SK-N-SH (cell line): ENCODE data around the gene ACTN4. TPM values are rescaled to one million over a fixed set of nuclear protein-coding genes. Genes with fewer than 3 reads are reported as not detected.
"Not testable (repeated sequence)": the region's sequence is repeated elsewhere in the genome, so short reads cannot be mapped to it uniquely, and the experiment has no call there.

ENCODE experiments used
- CTCF ChIA-PET: fragments of 300-600, 350-600 bp; formaldehyde crosslinking; extraction: SDS; loops from one replicate; lab custom pipeline; 2021; lab: Yijun Ruan, JAX
- POLR2A ChIA-PET: fragments of 350-600 bp; sonication (Branson Sonifier 250); formaldehyde crosslinking; extraction: SDS; loops from one replicate; lab custom pipeline; 2020; ENCODE audit warnings: antibody characterized with exemption, inconsistent platforms; lab: Yijun Ruan, JAX
- DNase-seq: peaks from one replicate; pipeline ENCODE4 v3.0.0; 2012
- H2AFZ ChIP-seq: fragments of 200-600 bp; sonication (generic); 2 replicates; pipeline ENCODE4 v1.8.1; 2016; ENCODE audit warnings: antibody characterized with exemption, mild to moderate bottlenecking, low read depth
- H3F3A ChIP-seq: fragments of 200-600 bp; sonication (generic); replicated peaks from 2 replicates; pipeline ENCODE3; 2016; ENCODE audit warnings: antibody characterized with exemption, mild to moderate bottlenecking; ENCODE audit not compliant: insufficient read depth
- H3K27ac ChIP-seq, 2 experiments: fragments of 200-500 bp in 1 of 2; fragments of 200-600 bp in 1 of 2; sonication (Bioruptor generic) in 1 of 2; sonication (generic), shearing (Covaris generic) in 1 of 2; 2 replicates each; pipeline versions ENCODE4 v1.5.1 to v1.6.1; 2014 to 2016; ENCODE audit warnings: low read depth in 2 of 2, inconsistent platforms in 1 of 2, low read length in 1 of 2, mild to moderate bottlenecking in 1 of 2, mixed read lengths in 1 of 2
- H3K27me3 ChIP-seq: fragments of 200-600 bp; sonication (generic), shearing (Covaris generic); 2 replicates; pipeline ENCODE4 v1.6.1; 2016; ENCODE audit warnings: mixed run types; ENCODE audit not compliant: insufficient read depth
- H3K36me3 ChIP-seq, 2 experiments: fragments of 200-500 bp in 1 of 2; fragments of 200-600 bp in 1 of 2; sonication (Bioruptor generic) in 1 of 2; sonication (generic) in 1 of 2; replicated peaks in 1 of 2; 2 replicates each; pipeline versions ENCODE3 to v1.5.1; 2014 to 2016; ENCODE audit warnings: low read length in 1 of 2, mild to moderate bottlenecking in 1 of 2; ENCODE audit not compliant: insufficient read depth in 2 of 2, control insufficient read depth in 1 of 2
- H3K4me1 ChIP-seq, 2 experiments: fragments of 200-500 bp in 1 of 2; fragments of 200-600 bp in 1 of 2; sonication (Bioruptor generic) in 1 of 2; sonication (generic), shearing (Covaris generic) in 1 of 2; 2 replicates each; pipeline versions ENCODE4 v1.5.1 to v1.6.1; 2014 to 2016; ENCODE audit warnings: low read depth in 1 of 2, low read length in 1 of 2, mixed run types in 1 of 2; ENCODE audit not compliant: insufficient read depth in 2 of 2, control insufficient read depth in 1 of 2
- H3K4me2 ChIP-seq: fragments of 200-600 bp; sonication (generic), shearing (Covaris generic); 2 replicates; pipeline ENCODE4 v1.6.1; 2017; ENCODE audit warnings: mixed run types
- H3K4me3 ChIP-seq, 2 experiments: fragments of 200-500 bp in 1 of 2; fragments of 200-600 bp in 1 of 2; sonication (Bioruptor generic) in 1 of 2; sonication (generic), shearing (Covaris generic) in 1 of 2; 2 replicates each; pipeline versions ENCODE4 v1.5.1 to v1.8.1; 2014 to 2016; ENCODE audit warnings: low read depth in 2 of 2, inconsistent platforms in 1 of 2, low read length in 1 of 2, mild to moderate bottlenecking in 1 of 2, mixed read lengths in 1 of 2, moderate library complexity in 1 of 2
- H3K79me2 ChIP-seq: fragments of 200-600 bp; sonication (generic); 2 replicates; pipeline ENCODE4 v1.8.1; 2017; ENCODE audit warnings: mild to moderate bottlenecking; ENCODE audit not compliant: insufficient read depth
- H3K9ac ChIP-seq: fragments of 200-600 bp; sonication (generic); 2 replicates; pipeline ENCODE4 v1.6.1; 2017; ENCODE audit warnings: mixed run types
- H3K9me2 ChIP-seq: fragments of 200-600 bp; sonication (generic); 2 replicates; pipeline ENCODE4 v1.6.1; 2017; ENCODE audit warnings: mixed run types
- H3K9me3 ChIP-seq: fragments of 200-600 bp; sonication (generic); 2 replicates; pipeline ENCODE4 v1.6.1; 2017; ENCODE audit warnings: mixed run types, mild to moderate bottlenecking, moderate library complexity
- H4K20me1 ChIP-seq: fragments of 200-600 bp; sonication (generic); 2 replicates; pipeline ENCODE4 v1.6.1; 2017; ENCODE audit warnings: mild to moderate bottlenecking, mixed run types; ENCODE audit not compliant: insufficient read depth
- ELF1 ChIP-seq: IDR thresholded peaks from 2 replicates; pipeline ENCODE4 v1.4.0; 2012
- EP300 ChIP-seq, 2 experiments: IDR thresholded peaks; 2 replicates each; pipeline versions ENCODE4 v1.4.0 to v1.6.1; 2012; ENCODE audit warnings: borderline replicate concordance in 1 of 2, low read depth in 1 of 2, low read length in 1 of 2
- FOSL2 ChIP-seq: IDR thresholded peaks from 2 replicates; pipeline ENCODE4 v1.4.0; 2012; ENCODE audit warnings: low read depth, mild to moderate bottlenecking, moderate library complexity, borderline replicate concordance
- FOXM1 ChIP-seq: IDR thresholded peaks from 2 replicates; pipeline ENCODE4 v1.4.0; 2012; ENCODE audit warnings: low read depth, mild to moderate bottlenecking
- GATA2 ChIP-seq: sonication (generic); formaldehyde crosslinking; IDR thresholded peaks from 2 replicates; pipeline ENCODE4 v1.5.0; 2020; ENCODE audit warnings: mild to moderate bottlenecking, missing genetic modification reagents
- IRF3 ChIP-seq: fragments of 150-350 bp; IDR thresholded peaks from 2 replicates; pipeline ENCODE4 v1.6.1; 2016; ENCODE audit warnings: mild to moderate bottlenecking, low read depth, low read length
- MEF2A ChIP-seq: IDR thresholded peaks from 2 replicates; pipeline ENCODE4 v1.4.0; 2012; ENCODE audit warnings: low read depth, borderline replicate concordance
- POLR2AphosphoS5 ChIP-seq: IDR thresholded peaks from 2 replicates; pipeline ENCODE4 v1.6.1; 2012; ENCODE audit warnings: low read depth, low read length
- REST ChIP-seq: IDR thresholded peaks from 2 replicates; pipeline ENCODE4 v1.6.1; 2012; ENCODE audit warnings: mild to moderate bottlenecking, low read depth, low read length, moderate library complexity
- RFX5 ChIP-seq: IDR thresholded peaks from 2 replicates; pipeline ENCODE4 v1.6.1; 2012; ENCODE audit warnings: mild to moderate bottlenecking, improper control_type of control experiment, low read length
- RXRA ChIP-seq: IDR thresholded peaks from 2 replicates; pipeline ENCODE4 v1.4.0; 2012; ENCODE audit warnings: low read depth, mild to moderate bottlenecking, borderline replicate concordance
- SIN3A ChIP-seq: IDR thresholded peaks from 2 replicates; pipeline ENCODE4 v1.6.1; 2012; ENCODE audit warnings: low read depth, mild to moderate bottlenecking, low read length, moderate library complexity, borderline replicate concordance
- SMC3 ChIP-seq: IDR thresholded peaks from 2 replicates; pipeline ENCODE4 v1.6.1; 2012; ENCODE audit warnings: low read depth, low read length, improper control_type of control experiment
- TAF1 ChIP-seq: IDR thresholded peaks from 2 replicates; pipeline ENCODE4 v1.6.1; 2012; ENCODE audit warnings: low read depth, mild to moderate bottlenecking, low read length, moderate library complexity, borderline replicate concordance
- TCF12 ChIP-seq: IDR thresholded peaks from 2 replicates; pipeline ENCODE4 v1.4.0; 2012
- TEAD4 ChIP-seq: IDR thresholded peaks from 2 replicates; pipeline ENCODE4 v1.4.0; 2012; ENCODE audit warnings: mild to moderate bottlenecking, borderline replicate concordance; ENCODE audit not compliant: insufficient read depth
- WGBS: methylation state at CpG from one replicate; pipeline ENCODE4 v1.1.6; 2017; ENCODE audit warnings: low lambda C conversion rate; 5-methylcytosine and 5-hydroxymethylcytosine counted together
- polyA plus RNA-seq, 3 experiments: library from polyadenylated mRNA; depleted of rRNA; stranded (reverse); fragments of >200 nt; gene quantifications; 2 replicates each; pipeline ENCODE4 v1.2.3, GENCODE V29; 2012
- TF ChIP-seq, protein P1 (sequence below): fragments of 200-600 bp; sonication (generic); IDR thresholded peaks from 2 replicates; pipeline ENCODE4 v1.6.1; 2017; ENCODE audit warnings: antibody characterized with exemption, mild to moderate bottlenecking, moderate library complexity
- TF ChIP-seq, protein P2 (sequence below): IDR thresholded peaks from 2 replicates; pipeline ENCODE4 v1.4.0; 2012; ENCODE audit warnings: low read depth, borderline replicate concordance

ACTN4 gene
- polyA plus RNA-seq, 1 of the 3 experiments (the other 2 are of a cell fraction), result 598 TPM

GRCh38 chr19:38754196-38754595 is 106.7 kb downstream of the ACTN4 start:
- CTCF ChIA-PET, H3K27me3 ChIP-seq: not testable (repeated sequence)
- WGBS, result 57% methylated on average over 2 of the region's 2 CpGs

GRCh38 chr19:38759590-38760003 is 112.1 kb downstream of the ACTN4 start:
- Histone ChIP-seq H3K36me3 (no peaks in the 10 kb centered on the region), H4K20me1 (no peaks in the 10 kb centered on the region), H3K79me2 (no peaks in the 10 kb centered on the region), H3K4me2 (no peak overlapping the region), H3K27me3 (no peaks in the 10 kb centered on the region), H2AFZ (no peak overlapping the region), H3K4me1 (no peaks in the 10 kb centered on the region), H3K4me3 (no peak overlapping the region), H3K9me3 (no peaks in the 10 kb centered on the region), H3K9ac (no peak overlapping the region), H3K27ac (no peak overlapping the region), H3K9me2 (no peaks in the 10 kb centered on the region), H3F3A (no peaks in the 10 kb centered on the region)
- TF ChIP-seq MEF2A (no peak), FOXM1 (no peak), SMC3 (no peak), RXRA (no peak), TCF12 (no peak), IRF3 (no peak), EP300 (IDR thresholded peaks at IDR 0.05; ENCODE audit: borderline replicate concordance in 1 of 2, low read depth in 1 of 2, low read length in 1 of 2) (no peak), FOSL2 (no peak), TEAD4 (no peak), ELF1 (no peak), POLR2AphosphoS5 (no peak), GATA2 (CRISPR knock-in tag) (no peak), SIN3A (no peak), TAF1 (no peak), RFX5 (no peak), REST (no peak)
- TF ChIP-seq, protein P1, sequence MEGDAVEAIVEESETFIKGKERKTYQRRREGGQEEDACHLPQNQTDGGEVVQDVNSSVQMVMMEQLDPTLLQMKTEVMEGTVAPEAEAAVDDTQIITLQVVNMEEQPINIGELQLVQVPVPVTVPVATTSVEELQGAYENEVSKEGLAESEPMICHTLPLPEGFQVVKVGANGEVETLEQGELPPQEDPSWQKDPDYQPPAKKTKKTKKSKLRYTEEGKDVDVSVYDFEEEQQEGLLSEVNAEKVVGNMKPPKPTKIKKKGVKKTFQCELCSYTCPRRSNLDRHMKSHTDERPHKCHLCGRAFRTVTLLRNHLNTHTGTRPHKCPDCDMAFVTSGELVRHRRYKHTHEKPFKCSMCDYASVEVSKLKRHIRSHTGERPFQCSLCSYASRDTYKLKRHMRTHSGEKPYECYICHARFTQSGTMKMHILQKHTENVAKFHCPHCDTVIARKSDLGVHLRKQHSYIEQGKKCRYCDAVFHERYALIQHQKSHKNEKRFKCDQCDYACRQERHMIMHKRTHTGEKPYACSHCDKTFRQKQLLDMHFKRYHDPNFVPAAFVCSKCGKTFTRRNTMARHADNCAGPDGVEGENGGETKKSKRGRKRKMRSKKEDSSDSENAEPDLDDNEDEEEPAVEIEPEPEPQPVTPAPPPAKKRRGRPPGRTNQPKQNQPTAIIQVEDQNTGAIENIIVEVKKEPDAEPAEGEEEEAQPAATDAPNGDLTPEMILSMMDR, result no peak
- TF ChIP-seq, protein P2, sequence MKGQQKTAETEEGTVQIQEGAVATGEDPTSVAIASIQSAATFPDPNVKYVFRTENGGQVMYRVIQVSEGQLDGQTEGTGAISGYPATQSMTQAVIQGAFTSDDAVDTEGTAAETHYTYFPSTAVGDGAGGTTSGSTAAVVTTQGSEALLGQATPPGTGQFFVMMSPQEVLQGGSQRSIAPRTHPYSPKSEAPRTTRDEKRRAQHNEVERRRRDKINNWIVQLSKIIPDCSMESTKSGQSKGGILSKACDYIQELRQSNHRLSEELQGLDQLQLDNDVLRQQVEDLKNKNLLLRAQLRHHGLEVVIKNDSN, result no peak
- DNase-seq, result no peak
- ChIA-PET CTCF (interaction anchor here (1.4 kb wide), 1 partner anchor 11 kb away, joined by 3 read pairs; no protein-coding TSS in a partner anchor), POLR2A (no interaction called here)
- WGBS, result 75% methylated on average over 10 of the region's 10 CpGs

More at GRCh38 chr19:38754196-38754595, 106.7 kb downstream of the ACTN4 start:
- H4K20me1 ChIP-seq, H3K4me3 ChIP-seq, POLR2A ChIA-PET, H3K79me2 ChIP-seq, H3K4me1 ChIP-seq, DNase-seq, H3F3A ChIP-seq, H3K4me2 ChIP-seq, H2AFZ ChIP-seq, H3K9me2 ChIP-seq, H3K9me3 ChIP-seq, H3K27ac ChIP-seq, H3K9ac ChIP-seq, H3K36me3 ChIP-seq: not testable (repeated sequence)
